GM18526 (cell line): ENCODE measurements around the gene KRT80.

Experiments
- POLR2A ChIP-seq: IDR thresholded peaks from 3 replicates; pipeline ENCODE4 v1.6.1; 2011; ENCODE audit not compliant: insufficient read length; ENCODE audit errors: extremely low read depth

The KRT80 gene

DNA sequence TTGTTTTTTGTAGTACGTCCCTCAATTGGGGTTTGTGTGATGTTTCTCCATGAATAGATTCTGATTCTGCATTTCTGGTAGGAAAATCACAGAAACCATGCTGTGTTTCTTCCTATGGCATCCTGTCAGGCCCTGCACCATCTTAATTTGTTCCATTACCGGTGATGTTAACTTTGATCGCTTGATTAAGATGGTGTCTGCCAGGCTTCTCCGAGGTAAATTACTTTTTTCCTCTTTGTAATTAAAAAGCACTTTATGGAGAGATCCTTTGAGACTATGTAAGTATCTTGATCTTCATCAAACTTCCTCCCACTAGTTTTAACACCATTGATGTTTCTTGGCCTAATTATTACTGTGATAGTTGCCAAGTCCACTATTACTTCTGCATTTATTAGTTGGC lies 26.2 kb upstream of the KRT80 start:
- no peak for TF ChIP-seq POLR2A

DNA sequence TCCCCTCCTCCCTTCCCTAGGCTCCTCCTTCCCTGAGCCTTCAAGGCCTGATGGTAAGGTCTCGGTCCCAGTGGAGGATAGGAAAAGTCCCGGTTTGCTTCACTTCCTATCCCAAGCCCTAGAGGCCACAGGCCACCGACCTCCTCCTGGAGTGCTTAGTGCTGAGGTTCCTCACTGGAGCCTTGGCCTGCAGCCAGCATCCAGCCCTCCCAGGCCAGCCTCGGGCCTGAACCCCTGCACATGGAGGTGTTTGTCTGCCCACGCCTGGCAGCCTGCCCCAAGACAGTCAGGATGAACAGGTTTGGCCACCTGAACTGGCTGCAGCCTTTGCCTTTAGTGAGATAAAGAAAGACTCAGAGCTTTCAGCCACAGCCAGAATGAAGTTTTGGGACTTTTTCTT lies 25.4 kb upstream of the KRT80 start:
- no peak for TF ChIP-seq POLR2A

DNA sequence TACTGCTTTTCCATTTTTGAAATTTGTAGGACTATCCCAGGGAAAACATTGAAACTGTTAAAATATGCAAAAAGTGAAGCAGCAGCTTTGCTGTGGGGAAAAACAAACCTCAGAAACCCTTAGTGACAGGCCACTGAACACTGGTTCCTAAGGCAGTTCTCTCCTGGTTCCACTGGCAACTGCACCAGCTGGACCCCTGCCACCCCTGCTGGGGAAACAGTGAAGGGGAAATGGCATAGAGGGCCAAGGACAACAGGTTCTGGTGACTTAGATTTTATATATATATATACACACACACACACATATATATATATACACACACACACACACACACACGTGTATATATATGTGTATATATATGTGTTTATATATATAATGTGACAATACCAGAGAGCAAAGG lies 25.0 kb upstream of the KRT80 start:
- no peak for TF ChIP-seq POLR2A

DNA sequence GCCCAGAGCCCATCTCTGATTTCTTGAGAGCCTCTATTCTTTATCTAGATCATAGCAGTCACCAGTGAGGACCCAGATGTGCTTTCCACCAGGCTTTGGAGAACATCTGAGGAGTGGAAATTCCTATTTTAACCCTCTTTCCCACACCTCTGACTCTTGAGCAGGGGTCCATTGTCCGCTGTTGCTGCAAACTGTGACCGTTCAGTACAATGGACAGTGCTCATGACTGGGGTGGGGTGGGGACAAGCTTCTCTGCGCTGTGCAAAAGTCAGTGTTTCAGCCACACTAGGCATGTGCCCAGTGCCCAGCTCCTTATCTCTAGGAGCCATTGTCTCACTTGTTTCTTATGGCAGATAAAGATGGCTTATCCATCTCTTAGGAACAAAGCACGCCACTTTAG lies 24.3 kb upstream of the KRT80 start:
- no peak for TF ChIP-seq POLR2A

DNA sequence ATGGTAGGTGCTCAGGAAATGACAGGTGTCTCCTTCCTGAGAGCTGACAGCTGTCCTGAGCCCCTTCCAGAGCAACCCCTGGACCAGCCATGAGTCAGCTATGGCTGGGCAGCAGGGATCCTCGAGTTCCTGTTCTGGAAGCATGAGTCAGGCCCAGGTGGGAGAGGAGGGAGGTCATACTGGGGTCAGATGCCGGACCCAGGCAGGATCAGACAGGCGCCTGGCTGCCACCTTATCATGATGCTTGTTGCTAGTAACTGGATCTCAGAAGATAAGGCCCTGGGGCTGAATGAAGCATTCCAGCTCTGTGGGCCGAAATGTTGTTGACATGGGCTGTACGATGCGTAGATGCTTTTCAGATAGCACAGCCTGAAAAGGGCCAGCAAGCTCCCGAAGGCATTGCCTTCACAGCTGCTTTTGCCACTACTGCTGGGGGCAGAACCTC lies 23.8 kb upstream of the KRT80 start:
- no peak for TF ChIP-seq POLR2A

DNA sequence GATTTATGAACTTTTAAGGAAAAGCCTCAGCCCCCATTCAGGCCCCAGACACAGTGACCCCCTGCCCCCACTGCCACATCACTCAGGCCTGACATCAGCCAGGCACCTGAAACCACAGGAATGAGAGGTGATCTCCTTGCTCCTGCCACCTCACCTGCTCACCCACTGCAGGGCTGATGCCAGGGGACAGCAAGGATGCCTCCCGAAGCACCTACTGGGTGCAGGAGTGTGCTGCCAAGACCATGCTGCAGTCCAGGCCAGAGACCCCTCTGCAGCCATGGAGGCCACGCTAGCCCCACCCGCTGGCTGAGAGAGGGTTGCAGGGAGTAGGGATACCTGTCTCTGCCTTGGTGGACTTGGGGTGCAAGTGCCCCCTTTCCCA lies 22.6 kb upstream of the KRT80 start:
- TF ChIP-seq POLR2A: no peak

DNA sequence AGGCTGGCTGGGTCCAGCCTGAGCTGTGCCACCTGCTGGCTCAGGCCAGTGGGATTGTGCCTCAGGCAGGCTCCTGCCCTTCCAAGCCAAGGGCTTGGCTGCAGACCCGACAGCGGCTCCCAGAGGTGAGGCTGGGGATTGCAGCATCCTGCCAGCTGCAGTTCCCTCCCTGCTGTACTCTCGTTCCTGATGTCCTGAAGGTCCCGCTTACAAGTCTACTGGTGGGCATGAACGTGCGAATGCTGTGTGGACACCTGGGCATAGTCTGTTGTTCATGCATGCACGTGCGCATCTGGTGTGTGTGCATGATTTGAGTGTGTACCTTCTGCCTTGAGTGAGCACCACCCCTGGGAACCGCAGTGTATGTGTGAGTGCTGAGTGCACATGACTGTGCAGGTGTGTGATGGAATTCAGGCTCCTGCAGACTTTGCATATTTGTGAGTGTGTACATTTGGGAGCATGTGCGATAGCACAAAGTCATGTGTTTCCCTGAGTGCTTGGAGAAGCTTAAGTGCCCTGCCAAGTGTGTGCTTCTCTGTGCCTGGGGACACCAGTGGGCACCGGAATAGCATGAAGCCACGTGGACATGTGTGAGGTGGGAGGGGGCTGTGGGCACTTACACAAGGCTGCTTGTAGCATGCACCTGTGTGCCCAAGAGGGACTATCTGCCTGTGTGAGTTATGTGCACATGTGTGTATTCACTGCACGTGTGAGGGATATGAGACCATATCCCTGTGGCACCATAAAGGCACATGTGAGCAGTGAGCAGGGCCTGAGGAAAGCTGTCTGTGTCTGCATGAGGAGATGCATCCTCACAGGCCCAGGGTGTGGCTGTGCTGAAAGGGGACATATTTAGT lies 22.0 kb upstream of the KRT80 start:
- TF ChIP-seq POLR2A: no peak

DNA sequence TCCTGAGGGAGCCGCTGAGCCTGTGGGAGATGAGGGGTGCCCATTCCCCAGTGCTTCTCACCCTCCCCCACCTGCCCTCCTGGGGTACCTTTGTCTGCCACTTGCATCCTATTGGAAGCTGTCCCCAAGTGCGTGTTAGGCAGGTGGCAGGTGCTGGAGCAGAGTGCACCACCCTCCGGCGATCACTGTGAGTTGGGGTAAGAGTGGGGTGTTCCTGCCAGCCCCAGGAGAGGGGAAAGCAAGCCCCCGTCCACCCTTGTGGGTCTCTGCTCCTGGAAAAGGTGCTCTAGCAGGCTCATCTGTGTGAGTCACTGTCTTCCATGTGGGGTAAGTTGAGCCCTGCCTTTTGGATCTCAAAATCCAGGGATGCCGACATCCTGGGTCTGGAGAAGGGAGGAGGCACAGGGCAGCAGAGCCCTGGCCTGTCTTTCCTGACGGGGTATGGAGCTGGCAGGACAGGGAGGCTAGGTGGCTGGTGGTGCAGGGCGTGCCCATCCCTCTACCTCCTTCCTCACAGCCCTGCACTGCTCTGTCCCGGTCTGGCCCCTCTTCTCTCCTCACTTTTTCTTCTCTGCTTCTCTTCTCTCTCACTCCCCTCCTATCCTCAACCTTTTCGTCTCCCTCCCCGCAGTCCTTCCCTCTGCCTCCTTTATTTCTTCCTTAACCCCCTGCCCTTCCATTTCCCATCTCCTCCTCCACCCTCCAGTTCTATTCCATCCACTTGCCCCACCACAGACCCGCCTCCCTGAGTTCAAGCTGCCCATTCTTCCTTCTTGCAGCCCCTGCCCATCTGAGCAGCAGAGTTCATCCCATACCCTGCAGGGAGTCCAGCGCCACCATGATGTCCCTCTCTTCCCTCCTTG lies 21.1 kb upstream of the KRT80 start:
- no peak for TF ChIP-seq POLR2A

DNA sequence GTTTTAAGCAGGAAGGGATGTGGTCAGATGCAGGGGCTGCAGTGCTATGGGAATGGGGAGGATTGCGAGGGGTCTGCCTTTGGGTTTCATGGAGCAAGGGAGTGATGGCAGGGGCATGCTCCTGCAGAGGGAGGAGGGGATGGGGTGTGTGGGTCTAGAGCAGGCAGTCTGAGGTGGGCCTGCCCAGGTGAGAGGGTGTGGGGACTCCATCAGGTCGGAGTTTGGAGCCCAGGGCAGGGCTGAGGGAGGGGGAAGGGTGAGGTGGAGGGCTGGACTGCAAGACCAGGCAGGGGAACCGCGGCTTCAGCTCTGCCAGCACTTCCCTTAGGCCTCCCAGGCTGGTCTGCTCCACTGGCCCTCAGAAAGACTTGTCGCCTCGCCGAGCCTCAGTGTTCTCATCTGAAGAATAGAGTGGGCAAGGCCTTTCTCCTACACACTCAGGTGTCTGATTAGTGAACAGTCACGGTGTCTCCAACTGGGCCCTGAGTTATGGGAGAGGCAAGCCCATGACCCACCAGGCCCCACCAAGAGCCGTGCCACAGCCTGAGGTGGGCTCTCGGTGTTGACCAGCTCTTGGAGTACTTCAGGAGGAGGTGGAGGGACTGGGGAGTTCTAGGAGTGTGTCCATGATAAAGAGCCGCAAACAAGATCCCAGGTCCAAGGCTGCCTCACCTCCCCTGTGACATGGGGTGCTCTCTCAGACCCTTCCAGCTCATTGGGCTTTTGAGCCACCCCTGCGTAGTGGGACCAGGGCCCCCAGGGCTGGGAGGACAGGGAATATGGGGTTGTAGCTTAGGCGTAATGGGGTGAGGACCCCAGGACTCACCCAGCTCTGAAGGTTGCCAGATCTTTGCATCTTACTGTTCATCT lies 20.1 kb upstream of the KRT80 start:
- no peak for TF ChIP-seq POLR2A

DNA sequence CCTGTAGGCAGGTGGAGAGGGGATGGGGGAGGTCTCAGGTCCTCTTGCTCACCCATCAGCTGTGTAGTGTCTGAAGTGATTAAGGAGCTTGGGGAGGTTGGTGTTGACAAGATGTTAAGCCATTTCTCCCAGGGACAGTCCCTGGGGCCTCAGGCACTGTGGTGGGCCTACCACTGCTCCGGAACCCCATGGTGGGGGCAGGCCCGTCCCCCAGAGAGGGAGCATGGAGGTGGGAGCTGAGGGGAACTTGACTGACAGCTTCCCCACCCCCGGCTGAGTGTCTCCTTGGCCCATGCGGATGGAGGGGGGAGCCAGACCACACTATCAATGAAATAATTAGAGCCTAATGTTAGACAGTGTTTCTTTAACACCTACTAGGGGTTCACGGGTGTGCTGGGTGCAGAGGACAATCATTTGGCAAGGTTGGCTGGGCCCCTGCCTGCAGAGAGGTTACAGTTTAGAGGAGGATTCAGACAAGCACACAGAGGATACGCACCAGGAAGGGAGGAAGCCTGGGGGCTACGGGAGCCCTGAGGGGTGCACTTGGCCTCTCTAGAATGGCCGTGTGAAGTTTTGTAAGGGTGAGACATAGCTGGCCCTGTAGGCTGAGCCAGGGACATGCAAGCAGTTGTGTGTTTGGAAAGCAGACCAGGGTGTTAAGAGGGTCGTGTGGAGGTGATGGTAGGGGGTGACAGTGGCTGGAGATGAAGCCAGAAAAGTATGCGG lies 19.3 kb upstream of the KRT80 start:
- TF ChIP-seq POLR2A: no peak

DNA sequence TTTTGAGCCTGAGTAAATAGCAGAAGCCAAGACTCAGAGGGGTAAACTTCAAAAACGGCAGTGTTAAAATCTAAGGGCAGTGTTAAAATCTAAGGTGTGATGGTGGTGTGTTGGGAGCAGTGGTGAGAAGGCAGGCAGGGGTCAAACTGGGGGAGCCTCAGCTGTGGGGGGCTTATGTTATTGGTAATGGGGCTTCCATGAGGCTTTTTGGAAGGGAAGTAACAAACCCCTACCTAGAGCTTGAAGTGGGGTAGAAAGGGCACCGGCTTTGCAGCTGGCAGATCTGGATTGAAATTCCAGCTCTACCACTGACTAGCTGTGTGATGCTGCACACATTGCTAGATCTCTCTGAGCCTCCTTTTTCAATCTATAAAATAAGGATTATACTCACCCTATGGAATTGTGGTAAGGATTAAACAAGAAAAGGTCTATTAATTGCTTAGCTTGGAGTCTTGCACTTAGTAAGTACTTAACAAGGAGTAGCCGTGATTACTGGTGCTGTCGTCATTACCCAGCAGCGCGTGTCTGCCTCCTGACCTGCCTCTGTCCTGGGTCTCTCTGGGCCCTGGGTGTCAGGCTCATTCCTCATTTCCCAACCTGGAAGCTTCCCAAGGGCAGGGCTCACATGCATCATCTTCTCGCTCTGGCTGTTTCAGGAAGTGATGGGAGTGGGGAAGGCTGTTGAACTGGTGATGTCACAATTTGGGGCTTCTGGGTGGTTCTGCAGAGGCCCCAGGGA lies 18.5 kb upstream of the KRT80 start:
- TF ChIP-seq POLR2A: no peak

DNA sequence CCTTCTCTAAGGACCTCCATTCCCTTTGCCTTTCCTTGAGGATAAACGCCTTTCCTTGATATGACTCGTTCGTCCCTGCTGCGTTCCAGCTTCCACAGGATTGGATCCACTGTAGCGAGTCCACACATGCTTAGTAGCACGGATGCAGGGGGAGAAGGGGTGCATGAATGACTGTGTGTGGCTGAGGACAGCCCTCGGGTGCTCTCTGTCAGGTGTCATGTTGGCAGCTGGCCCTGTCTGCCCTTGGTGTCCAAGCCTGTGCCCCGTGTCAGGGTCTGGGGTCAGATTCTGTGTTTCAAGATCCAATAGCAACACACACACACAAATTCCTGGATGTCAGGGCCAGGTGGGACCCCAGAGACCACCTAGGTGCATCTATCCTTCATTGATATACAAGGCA lies 17.5 kb upstream of the KRT80 start:
- no peak for TF ChIP-seq POLR2A

DNA sequence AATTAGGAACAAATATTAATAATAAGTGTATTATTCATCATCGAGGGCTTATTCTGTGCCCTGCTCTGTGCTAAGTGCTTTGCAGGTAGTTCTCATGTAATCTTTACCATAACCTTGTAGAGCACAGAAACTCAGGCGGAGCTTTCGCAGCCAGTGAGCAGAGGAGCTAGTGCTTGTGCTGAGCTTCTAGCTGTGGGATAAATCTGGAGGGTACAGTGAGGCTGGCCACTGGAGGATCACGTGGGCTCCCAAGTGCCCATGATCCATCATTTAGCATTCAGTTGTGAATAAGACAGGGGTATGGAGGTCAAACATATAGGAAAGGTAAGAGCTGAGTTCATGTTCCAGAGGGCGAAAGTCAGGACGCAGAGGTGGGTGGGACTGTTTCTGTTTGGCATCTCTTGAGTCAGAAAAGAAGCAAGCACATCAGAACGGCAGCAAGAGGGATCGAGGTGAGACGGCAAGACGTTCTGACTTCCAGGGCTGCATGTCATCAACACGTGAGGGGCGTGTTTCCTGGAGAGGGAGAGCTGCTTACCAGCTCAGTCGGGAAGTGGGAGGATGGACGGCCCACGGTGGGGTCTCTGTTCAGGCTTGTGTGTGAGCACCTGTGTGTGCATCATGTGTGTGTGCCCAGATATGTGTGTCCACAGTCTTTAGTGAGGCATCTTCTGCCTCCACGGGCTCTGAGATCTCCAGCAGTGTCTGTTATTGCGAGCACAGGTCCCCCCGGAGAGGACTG lies 16.8 kb upstream of the KRT80 start:
- no peak for TF ChIP-seq POLR2A
